ENCODE results near the gene DBP.

DBP gene

GRCh38 chr19:48627201-48627864, 9.8 kb downstream of the DBP start:
- peak; percentile 55 for DNase-seq

GRCh38 chr19:48625891-48626327, 11.3 kb downstream of the DBP start:
- no peak for DNase-seq

GRCh38 chr19:48624791-48625723, 12.1 kb downstream of the DBP start:
- DNase-seq = no peak

- peak; percentile 98 for DNase-seq
Observed at GRCh38 chr19:48624067-48624594, 13.0 kb downstream of the DBP start.

DNA sequence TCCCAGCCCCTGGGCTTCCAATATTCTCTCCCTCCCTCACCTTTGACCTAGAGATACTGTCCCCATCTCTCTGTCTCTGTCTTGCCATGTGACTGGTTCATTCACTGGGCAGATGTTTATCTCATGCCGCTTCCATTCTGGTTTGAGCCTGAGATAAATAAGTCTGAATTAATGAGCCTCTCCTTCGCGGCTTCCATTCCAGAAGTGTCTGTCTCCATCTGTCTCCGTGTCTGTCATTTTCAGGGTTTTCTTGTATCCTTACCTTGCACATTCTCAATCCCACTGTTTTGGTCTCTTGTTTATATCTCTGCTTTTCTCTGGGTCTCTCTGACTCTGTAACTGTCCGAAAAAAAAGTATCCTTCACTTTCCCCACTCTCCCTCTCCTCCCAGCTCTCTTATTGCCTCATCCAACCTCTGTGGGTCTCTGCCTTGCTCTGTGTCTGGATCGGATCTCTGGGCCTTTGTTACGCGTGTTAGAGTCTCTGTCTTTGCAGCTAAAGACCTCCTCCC, 13.6 kb downstream of the DBP start:
- no peak for DNase-seq

GRCh38 chr19:48619692-48620585, 17.2 kb downstream of the DBP start:
- DNase-seq = no peak

DNA sequence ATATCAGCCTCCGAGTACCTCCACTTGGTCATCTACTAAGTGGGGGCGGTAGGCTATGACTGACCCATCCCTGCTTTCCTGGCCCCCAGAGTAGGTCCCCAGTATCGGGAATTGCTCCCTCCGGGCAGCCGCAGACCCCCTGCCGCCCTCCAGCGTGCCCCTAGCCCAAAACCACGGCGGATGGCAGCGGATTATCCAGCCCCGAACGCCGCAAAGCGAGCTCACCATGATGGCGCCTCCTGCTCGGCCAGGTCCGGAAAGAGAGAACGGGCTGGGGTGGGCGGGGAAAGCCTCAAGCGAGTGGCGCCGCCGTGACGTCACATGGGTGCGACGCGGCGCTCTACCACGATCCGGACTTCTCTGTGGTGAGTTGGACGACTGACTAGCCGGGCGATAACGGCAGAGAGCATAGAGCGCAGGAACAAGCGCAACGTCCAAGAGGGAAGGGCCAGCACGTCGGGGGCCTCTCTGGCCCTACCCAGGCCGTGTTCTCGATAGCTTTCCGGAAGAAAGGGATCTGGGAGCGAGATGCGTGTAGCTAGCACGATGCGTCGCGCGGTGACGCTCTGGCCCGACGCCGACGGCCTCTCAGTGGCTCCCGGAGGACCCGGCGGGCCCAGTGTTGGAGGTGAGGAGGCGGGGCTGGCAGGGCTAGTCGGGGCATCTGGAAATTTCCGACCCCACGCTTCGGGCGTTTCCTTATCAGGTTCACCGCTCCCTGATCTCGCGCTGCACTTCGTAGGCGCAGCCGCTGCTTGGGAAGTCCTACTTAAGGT, 18.1 kb downstream of the DBP start, which contains the start of the genes RPL18 and SPHK2:
Gene RPL18 (minus strand): TSS at position 263 of the 776 bp plus-strand sequence. CDS start 35 bp downstream, at position 228.
Gene SPHK2 (plus strand): TSS at position 591 of the 776 bp plus-strand sequence. CDS start 1,009 bp downstream, outside the sequence.
- peak; percentile 97 for DNase-seq

DNA sequence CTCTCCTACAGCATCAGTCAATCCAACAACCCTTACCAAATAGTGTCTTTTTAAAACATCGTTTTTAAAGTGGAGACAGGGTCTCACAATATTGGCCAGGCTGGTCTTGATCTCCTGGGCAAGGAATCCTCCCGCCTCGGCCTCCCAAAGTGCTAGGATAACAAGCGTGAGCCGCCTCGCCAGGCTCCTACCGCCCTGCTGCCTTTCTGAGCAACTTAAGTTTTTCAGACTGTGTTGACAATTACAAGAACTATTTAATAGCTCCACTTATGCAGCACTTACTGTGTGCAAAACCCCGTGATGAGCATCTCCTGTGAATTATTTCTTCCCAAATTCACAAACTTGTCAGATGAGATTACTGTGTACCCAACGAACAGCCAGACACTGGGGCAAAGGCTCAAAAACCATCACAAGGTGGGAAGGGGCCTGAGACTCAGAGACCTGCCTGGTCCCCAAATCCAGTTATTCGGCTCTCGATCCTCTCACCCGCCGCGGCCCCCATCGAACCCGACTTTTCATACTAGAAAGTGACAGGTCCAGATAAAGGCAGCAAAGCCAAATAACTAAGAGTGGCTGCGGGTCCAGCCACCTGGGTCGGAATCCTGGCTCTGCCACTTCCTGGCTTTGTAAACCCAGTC, 18.8 kb downstream of the DBP start:
- DNase-seq = no peak

DNA sequence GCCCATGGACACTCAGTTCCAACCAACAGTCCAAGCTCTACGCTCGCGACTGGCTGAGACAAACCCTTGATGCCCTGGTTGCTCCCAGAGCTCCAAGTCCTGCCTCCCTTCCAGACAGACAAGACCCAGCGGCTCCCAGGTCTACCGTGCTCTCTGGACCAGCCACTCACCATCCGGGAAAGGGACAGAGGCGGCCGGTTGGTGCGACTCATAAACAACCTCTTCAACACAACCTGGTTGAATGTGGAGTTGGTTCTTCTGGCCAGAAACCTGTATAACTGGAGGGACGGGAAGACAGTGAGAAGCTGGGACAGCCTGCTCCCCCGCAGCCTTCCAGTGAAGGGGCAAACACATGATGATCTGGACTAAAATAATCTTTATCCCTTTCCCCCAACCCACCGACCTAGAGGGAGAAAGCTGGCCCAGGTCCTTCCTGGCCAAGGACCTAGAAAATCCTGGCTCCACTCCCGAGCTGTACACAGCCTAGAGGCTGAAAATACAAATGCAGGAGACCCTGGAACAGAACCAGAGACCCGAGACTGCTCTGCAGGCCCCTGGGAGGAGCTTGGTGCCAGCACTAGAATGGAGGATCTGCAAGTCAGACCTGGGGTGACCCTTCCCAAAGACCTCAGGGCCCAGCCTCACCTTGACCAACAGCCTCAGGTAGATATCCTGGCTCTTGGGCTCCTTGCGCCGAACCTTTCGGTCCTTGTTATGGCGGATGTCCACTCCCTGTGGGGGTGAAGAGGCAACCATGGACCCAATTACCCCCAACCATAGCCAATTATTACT, 19.8 kb downstream of the DBP start:
- no peak for DNase-seq

- DNase-seq = no peak
Observed at GRCh38 chr19:48616491-48617056, 20.6 kb downstream of the DBP start.

DNA sequence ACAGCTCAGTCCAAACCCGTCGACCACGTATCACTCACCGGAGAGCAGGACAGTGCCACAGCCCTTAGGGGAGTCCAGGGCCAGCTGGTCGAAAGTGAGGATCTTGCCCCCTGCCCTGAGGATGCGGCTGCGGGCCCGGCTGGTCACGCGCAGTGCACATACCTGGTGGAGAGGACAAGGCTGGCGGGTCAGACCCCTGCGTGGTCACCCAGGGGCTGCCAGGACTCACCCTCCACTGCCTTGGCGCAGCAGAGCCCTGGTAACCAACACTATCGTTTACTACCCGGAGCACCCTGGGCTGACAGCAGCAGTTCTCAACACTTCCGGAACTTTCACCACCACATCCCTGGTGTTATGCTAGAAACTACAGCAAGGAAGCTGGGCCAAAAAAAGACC, 21.1 kb downstream of the DBP start:
- no peak for DNase-seq

- DNase-seq = no peak
Observed at GRCh38 chr19:48615231-48616040, 21.7 kb downstream of the DBP start.

DNA sequence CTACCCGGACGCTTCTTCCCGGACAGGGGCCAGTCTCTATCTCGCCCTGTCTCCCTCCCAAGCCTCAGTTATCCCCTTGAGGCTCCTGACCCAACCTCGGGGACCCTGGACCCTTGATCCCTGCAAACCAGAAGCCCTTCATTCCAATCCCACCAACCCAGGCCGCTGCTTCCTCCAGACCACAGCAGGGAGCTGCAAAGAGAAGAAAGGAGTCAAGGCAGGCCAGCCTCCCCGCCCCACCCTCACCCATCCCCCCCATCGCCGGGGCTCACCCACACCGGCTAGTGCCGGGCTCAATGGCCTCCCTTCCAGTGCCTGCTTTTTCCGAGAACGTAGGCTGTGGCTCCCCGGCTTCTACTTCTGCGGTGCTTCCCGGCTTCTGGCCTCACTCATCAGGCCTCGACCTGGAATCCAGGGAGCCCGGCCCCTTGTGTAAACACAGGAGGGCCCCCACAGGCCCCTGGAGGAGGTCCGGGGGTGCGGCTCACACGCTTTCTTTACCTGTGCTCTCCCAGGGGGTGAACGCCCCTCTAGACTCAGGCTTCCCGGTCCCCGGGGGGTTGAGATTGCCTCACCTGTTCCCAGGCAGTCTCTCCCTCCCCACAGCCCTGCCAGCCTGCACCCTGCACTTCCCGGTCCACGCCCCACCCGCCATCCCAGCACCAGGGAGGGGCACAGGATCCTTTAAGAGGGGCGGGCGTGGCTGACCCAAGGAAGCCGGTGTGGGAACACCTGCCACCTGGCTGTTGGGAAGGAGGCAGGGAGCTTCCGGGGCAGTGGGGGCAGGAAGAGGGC, 22.5 kb downstream of the DBP start, which contains the start of gene FAM83E:
Gene FAM83E (minus strand): TSS at position 641 of the 795 bp plus-strand sequence. CDS start 1,704 bp downstream, outside the sequence.
- DNase-seq = no peak

GRCh38 chr19:48613852-48614435, 23.2 kb downstream of the DBP start:
- DNase-seq = no peak

DNA sequence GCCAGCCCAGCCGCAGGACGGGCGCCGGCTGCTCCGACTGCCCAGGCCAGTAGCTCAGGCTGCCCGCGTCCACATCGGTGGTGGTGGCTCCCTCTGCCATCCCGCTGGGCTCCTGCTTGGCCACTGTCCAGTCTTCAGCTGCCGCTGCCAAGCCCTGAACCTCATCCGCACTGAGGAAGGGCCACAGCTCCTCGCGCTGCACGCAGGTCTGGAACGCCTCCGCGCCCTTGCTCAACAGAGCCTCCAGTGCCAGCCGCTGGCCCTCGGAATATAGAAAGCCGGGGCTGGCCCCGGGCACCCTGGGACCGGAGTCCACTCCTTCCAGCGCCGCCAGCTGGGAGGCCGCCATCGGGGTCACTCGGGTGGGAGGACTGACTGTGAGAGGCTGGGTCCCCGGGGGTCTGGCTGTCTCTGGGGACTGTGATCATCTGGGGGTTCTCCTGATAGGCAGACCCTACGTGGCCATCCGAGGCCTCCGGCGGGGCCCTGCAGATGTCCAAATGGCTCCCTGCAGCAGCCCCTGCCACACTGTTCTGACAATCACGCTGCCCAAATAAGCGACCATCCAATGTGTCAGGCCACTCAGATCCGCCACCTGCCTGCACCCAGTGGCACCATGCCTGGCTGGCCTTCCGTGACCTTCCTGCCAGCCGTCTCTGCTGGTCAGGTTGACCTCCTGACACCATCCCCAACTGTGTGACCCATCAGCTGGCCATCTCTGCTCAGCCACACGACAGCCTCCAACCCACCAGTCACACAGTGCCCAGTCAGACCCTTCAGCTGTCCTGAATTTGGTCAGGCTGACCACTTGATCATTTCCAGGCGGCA, 23.9 kb downstream of the DBP start:
- no peak for DNase-seq

- DNase-seq = no peak
Observed at GRCh38 chr19:48611872-48612271, 25.3 kb downstream of the DBP start.
